CD14-positive monocyte (primary cell): ENCODE data around the gene POLR3A. TPM values are rescaled to one million over a fixed set of nuclear protein-coding genes. Genes with fewer than 3 reads are reported as not detected.

ENCODE experiments used
- DNase-seq, 3 donors: peaks; one replicate each; pipeline ENCODE4 v3.0.0-alpha.2; 2011 to 2022
- H2AFZ ChIP-seq: 2 replicates; pipeline ENCODE4 v1.6.0; 2012; ENCODE audit warnings: mild to moderate bottlenecking, low read depth, low read length, inconsistent platforms; ENCODE audit not compliant: insufficient read depth, poor library complexity, severe bottlenecking
- H3K27ac ChIP-seq, 2 donors: 1 replicate in 1 of 2; 2 replicates in 1 of 2; pipeline ENCODE4 v1.5.1; 2012 to 2013; ENCODE audit warnings: low read length in 2 of 2, control low read depth in 1 of 2, inconsistent platforms in 1 of 2, low read depth in 1 of 2, mild to moderate bottlenecking in 1 of 2
- H3K27me3 ChIP-seq, 2 donors: one replicate each; pipeline versions ENCODE4 v1.6.0 to v1.6.1; 2011 to 2013; ENCODE audit warnings: low read length in 2 of 2; ENCODE audit not compliant: control insufficient read depth in 2 of 2, insufficient read depth in 2 of 2
- H3K36me3 ChIP-seq, 2 donors: replicated peaks in 1 of 2; 1 replicate in 1 of 2; 2 replicates in 1 of 2; pipeline versions ENCODE4 v1.5.1 to v1.6.1; 2012 to 2013; ENCODE audit warnings: low read length in 2 of 2, control low read depth in 1 of 2, inconsistent platforms in 1 of 2, mild to moderate bottlenecking in 1 of 2; ENCODE audit not compliant: insufficient read depth in 2 of 2, control insufficient read depth in 1 of 2
- H3K4me1 ChIP-seq, 2 donors: 1 replicate in 1 of 2; 2 replicates in 1 of 2; pipeline versions ENCODE4 v1.5.1 to v1.6.1; 2012 to 2013; ENCODE audit warnings: low read length in 2 of 2, control low read depth in 1 of 2, inconsistent platforms in 1 of 2, mild to moderate bottlenecking in 1 of 2, moderate library complexity in 1 of 2; ENCODE audit not compliant: insufficient read depth in 2 of 2, control insufficient read depth in 1 of 2
- H3K4me2 ChIP-seq: replicated peaks from 2 replicates; pipeline ENCODE3; 2012; ENCODE audit warnings: low read length, moderate library complexity, mild to moderate bottlenecking; ENCODE audit not compliant: poor library complexity, severe bottlenecking; ENCODE audit errors: extremely low read depth
- H3K4me3 ChIP-seq, 3 experiments: fragments of 200-600 bp in 1 of 3; sonication (generic) in 1 of 3; replicated peaks in 1 of 3; 1 replicate in 2 of 3; 2 replicates in 1 of 3; pipeline ENCODE4 v1.5.1; 2011 to 2013; ENCODE audit warnings: low read length in 3 of 3, mild to moderate bottlenecking in 3 of 3, control low read depth in 2 of 3, low read depth in 2 of 3, inconsistent platforms in 1 of 3, moderate library complexity in 1 of 3
- H3K79me2 ChIP-seq: 2 replicates; pipeline ENCODE4 v1.6.0; 2012; ENCODE audit warnings: mild to moderate bottlenecking, control low read depth, inconsistent platforms, low read length, moderate library complexity; ENCODE audit not compliant: insufficient read depth
- H3K9ac ChIP-seq: 2 replicates; pipeline ENCODE4 v1.6.0; 2017; ENCODE audit warnings: low read length, mild to moderate bottlenecking; ENCODE audit not compliant: insufficient read depth, poor library complexity, severe bottlenecking
- H3K9me3 ChIP-seq, 2 donors: replicated peaks in 1 of 2; 1 replicate in 1 of 2; 2 replicates in 1 of 2; pipeline versions ENCODE4 v1.5.1 to v1.6.1; 2012 to 2013; ENCODE audit warnings: low read length in 2 of 2, control low read depth in 1 of 2; ENCODE audit not compliant: control insufficient read depth in 1 of 2, insufficient read depth in 1 of 2
- H4K20me1 ChIP-seq: 2 replicates; pipeline ENCODE4 v1.6.0; 2012; ENCODE audit warnings: mild to moderate bottlenecking, low read length, control low read depth, moderate library complexity; ENCODE audit not compliant: insufficient read depth
- H3K27ac Mint-ChIP-seq, 7 donors: one replicate each; pipeline ENCODE4 v1.8.0; 2020; ENCODE audit warnings: mild to moderate bottlenecking in 7 of 7, mixed read lengths in 7 of 7, moderate library complexity in 6 of 7, inconsistent platforms in 2 of 7
- H3K27me3 Mint-ChIP-seq, 3 donors: one replicate each; pipeline ENCODE4 v1.8.0; 2021 to 2022; ENCODE audit warnings: low read depth in 3 of 3, mild to moderate bottlenecking in 3 of 3, mixed read lengths in 3 of 3, moderate library complexity in 3 of 3, inconsistent platforms in 1 of 3
- H3K36me3 Mint-ChIP-seq, 2 donors: one replicate each; pipeline ENCODE4 v1.8.0; 2020; ENCODE audit warnings: mixed read lengths in 2 of 2, inconsistent platforms in 1 of 2, mild to moderate bottlenecking in 1 of 2
- H3K4me1 Mint-ChIP-seq: one replicate; pipeline ENCODE4 v1.8.0; 2020; ENCODE audit warnings: mild to moderate bottlenecking, mixed read lengths
- H3K4me3 Mint-ChIP-seq, 2 donors: one replicate each; pipeline ENCODE4 v1.8.0; 2020; ENCODE audit warnings: mild to moderate bottlenecking in 2 of 2, mixed read lengths in 2 of 2, moderate library complexity in 1 of 2
- H3K9me3 Mint-ChIP-seq, 7 donors: one replicate each; pipeline ENCODE4 v1.8.0; 2020 to 2022; ENCODE audit warnings: mixed read lengths in 7 of 7, mild to moderate bottlenecking in 6 of 7, moderate library complexity in 6 of 7, inconsistent platforms in 2 of 7
- WGBS: methylation state at CpG from one replicate; pipeline ENCODE4 v1.1.5; 2013; ENCODE audit warnings: missing lambda C conversion rate; ENCODE audit not compliant: insufficient coverage; 5-methylcytosine and 5-hydroxymethylcytosine counted together
- intact Hi-C, 2 donors: fragments of 100-400 bp; cut with micrococcal nuclease; formaldehyde crosslinking; loops; one replicate each; pipeline versions ENCODE4 v1.15.0 to v1.15.1; 2023
- polyA plus RNA-seq, 3 donors: library from polyadenylated mRNA; depleted of rRNA in 1 of 3; unstranded in 2 of 3; stranded (reverse) in 1 of 3; fragments of 300-500 nt in 2 of 3; fragments of >200 nt in 1 of 3; fragmentation: Illumina TruSeq in 2 of 3; gene quantifications; 1 replicate in 2 of 3; 2 replicates in 1 of 3; pipeline ENCODE4 v1.2.3, GENCODE V29; 2012 to 2021
- TF ChIP-seq, protein P1 (sequence below): fragments of 200-600 bp; IDR thresholded peaks from one replicate; pipeline ENCODE4 v1.8.0; 2022; ENCODE audit warnings: antibody characterized with exemption, mild to moderate bottlenecking

POLR3A gene
- polyA plus RNA-seq, 3 donors, result 2.7 to 5.2 (median 4.7) TPM

DNA sequence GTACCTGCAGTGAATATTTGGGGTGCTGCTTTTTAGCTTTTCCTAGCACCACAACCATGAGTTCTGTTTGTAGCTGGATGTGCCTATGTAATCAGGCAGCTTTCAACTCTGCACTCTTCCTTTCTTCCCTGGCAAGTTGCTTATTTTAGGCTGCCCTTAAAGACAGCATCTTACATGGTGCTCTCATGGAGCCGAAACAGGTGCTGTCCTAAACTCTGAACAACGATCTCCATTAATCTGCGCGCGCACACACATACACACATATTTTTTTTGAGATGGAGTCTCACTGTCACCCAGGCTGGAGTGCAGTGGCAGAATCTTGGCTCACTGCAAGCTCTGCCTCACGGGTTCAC, 13.4 kb upstream of the POLR3A start:
- Histone ChIP-seq H3K27ac (no peak overlapping the region), H3K36me3 (peaks cover 51 to 58% of the 10 kb centered on the region in 2 donors), H3K79me2 (peaks cover 31% of the 10 kb centered on the region), H2AFZ (no peak overlapping the region), H3K9me3 (no peaks in the 10 kb centered on the region), H3K4me1 (peaks cover 0 to 4% of the 10 kb centered on the region in 2 donors), H3K9ac (no peak overlapping the region), H4K20me1 (peaks cover 60% of the 10 kb centered on the region), H3K4me2 (no peak overlapping the region), H3K4me3 (no peak overlapping the region), H3K27me3 (no peaks in the 10 kb centered on the region)
- TF ChIP-seq, protein P1, sequence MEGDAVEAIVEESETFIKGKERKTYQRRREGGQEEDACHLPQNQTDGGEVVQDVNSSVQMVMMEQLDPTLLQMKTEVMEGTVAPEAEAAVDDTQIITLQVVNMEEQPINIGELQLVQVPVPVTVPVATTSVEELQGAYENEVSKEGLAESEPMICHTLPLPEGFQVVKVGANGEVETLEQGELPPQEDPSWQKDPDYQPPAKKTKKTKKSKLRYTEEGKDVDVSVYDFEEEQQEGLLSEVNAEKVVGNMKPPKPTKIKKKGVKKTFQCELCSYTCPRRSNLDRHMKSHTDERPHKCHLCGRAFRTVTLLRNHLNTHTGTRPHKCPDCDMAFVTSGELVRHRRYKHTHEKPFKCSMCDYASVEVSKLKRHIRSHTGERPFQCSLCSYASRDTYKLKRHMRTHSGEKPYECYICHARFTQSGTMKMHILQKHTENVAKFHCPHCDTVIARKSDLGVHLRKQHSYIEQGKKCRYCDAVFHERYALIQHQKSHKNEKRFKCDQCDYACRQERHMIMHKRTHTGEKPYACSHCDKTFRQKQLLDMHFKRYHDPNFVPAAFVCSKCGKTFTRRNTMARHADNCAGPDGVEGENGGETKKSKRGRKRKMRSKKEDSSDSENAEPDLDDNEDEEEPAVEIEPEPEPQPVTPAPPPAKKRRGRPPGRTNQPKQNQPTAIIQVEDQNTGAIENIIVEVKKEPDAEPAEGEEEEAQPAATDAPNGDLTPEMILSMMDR, result no peak
- Mint-ChIP-seq H3K27me3 (peaks cover 0 to 2% (median 1%) of the 10 kb centered on the region in 3 donors), H3K4me3 (no peak overlapping the region), H3K4me1 (peaks cover 12% of the 10 kb centered on the region), H3K36me3 (peaks cover 50 to 51% of the 10 kb centered on the region in 2 donors), H3K9me3 (no peaks in the 10 kb centered on the region), H3K27ac (peak overlapping the region in 1 of 7 donors; percentile 8)
- intact Hi-C loops, result loop anchor here in 1 of 2 donors (10.0 kb wide), 1 partner anchor 702 kb away; no protein-coding TSS in a partner anchor
- WGBS, result 100% methylated on average over 1 of the region's 6 CpGs
- DNase-seq, result no peak

DNA sequence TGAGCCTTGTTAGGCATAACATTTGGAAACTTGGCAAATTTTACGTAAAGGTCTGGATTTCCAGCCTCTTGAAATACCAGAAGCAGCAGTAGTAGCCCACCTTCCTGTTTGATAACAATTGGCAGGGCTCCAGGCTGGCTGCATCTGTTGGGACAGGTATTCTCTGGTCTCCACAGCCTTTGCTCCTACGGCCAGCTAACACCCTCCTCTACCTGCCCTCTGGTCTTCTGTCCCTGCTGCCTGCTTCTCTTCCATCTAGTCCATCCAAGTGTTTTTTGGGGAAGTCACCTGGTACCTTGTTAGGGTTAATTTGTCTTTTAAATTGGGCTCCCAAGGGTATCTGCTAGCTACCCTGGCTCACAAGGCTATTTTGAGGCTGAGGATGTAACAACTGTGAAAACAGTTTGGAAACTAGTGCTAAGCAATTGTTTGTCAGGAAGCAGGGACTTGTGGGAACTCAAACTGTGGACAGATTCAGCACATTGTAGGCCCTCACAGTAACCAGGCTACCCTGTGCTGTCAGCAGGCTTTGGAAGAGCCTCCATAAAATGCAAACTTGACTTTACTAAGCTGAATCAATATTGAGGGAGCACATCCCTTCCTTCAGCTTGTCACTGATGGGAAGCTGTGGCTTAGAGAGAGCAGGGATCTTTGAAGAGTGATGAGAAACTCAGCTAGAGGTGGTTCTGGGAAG, 12.9 kb upstream of the POLR3A start:
- intact Hi-C loops, result loop anchor here in 1 of 2 donors (10.0 kb wide), 1 partner anchor 703 kb away; no protein-coding TSS in a partner anchor
- Histone ChIP-seq H3K9ac (no peak overlapping the region), H3K4me3 (no peak overlapping the region), H3K4me2 (no peak overlapping the region), H2AFZ (no peak overlapping the region), H3K79me2 (peaks cover 36% of the 10 kb centered on the region), H3K36me3 (peaks cover 56 to 63% of the 10 kb centered on the region in 2 donors), H3K9me3 (no peaks in the 10 kb centered on the region), H3K27me3 (no peaks in the 10 kb centered on the region), H3K4me1 (peaks cover 0 to 4% of the 10 kb centered on the region in 2 donors), H3K27ac (no peak overlapping the region), H4K20me1 (peaks cover 65% of the 10 kb centered on the region)
- Mint-ChIP-seq H3K4me1 (peaks cover 13% of the 10 kb centered on the region), H3K9me3 (no peaks in the 10 kb centered on the region), H3K36me3 (peaks cover 55 to 57% of the 10 kb centered on the region in 2 donors), H3K27ac (peak overlapping the region in 1 of 7 donors; percentile 4), H3K27me3 (peaks cover 0 to 2% (median 1%) of the 10 kb centered on the region in 3 donors), H3K4me3 (no peak overlapping the region)
- WGBS, result 83% methylated on average over 1 of the region's 2 CpGs
- no peak for DNase-seq
- TF ChIP-seq, protein P1, result no peak
